ENCODE data around the gene HAUS3. TPM values are rescaled to one million over a fixed set of nuclear protein-coding genes. Genes with fewer than 3 reads are reported as not detected.

The HAUS3 gene
- total and polyA plus RNA-seq, 2 of the 13 experiments (the other 11 are each of a cell fraction or from before 2014, with no cell fraction given): 3.9 to 12.6 TPM

DNA sequence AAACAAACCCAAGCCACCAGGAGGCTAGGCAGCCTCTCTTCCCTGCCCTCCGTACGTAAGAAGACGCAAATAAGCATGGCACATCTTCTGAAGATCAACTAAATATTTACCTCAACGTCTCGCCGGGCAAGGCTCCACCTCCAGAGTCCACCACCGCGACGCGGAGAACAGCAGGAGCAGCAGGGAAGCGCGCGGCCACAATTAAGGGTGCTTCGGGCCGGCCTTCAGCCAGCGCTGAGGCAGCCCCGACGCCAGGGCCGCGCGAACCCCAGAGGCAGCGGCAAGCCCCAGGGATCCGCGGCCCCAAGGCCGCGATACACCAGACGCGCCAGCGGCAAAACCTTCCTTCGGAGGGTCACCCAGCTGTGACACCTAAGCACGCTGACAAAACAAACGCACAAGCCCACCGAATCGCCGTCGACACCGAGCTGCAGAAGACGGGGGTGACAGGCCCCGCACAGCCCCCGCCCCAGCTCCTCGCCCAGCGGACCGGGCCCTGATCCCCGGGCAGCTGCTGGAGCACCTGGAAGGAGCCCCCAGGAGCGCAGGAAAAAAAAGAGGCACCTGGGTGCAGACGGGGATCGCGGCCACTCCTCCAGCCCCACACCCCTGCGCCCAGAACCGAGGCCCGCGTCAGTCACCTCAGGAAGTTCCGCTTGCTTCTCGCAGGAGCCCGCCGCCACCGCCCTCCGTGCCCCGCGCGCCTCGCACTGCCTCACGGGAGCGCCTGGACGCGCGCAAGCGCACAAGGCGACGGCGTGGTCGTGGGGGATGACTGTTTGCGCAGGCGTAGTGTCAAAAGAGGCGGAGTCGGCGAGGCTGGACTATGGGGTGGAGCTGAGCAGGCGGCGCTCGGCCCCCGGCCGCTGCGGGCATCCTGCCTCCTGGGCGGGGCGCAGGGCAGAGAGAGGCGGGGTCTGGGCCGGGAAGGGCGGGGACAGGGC is at the start of gene HAUS3, which contains the start of gene POLN (continued):
- TF ChIP-seq, protein P1, sequence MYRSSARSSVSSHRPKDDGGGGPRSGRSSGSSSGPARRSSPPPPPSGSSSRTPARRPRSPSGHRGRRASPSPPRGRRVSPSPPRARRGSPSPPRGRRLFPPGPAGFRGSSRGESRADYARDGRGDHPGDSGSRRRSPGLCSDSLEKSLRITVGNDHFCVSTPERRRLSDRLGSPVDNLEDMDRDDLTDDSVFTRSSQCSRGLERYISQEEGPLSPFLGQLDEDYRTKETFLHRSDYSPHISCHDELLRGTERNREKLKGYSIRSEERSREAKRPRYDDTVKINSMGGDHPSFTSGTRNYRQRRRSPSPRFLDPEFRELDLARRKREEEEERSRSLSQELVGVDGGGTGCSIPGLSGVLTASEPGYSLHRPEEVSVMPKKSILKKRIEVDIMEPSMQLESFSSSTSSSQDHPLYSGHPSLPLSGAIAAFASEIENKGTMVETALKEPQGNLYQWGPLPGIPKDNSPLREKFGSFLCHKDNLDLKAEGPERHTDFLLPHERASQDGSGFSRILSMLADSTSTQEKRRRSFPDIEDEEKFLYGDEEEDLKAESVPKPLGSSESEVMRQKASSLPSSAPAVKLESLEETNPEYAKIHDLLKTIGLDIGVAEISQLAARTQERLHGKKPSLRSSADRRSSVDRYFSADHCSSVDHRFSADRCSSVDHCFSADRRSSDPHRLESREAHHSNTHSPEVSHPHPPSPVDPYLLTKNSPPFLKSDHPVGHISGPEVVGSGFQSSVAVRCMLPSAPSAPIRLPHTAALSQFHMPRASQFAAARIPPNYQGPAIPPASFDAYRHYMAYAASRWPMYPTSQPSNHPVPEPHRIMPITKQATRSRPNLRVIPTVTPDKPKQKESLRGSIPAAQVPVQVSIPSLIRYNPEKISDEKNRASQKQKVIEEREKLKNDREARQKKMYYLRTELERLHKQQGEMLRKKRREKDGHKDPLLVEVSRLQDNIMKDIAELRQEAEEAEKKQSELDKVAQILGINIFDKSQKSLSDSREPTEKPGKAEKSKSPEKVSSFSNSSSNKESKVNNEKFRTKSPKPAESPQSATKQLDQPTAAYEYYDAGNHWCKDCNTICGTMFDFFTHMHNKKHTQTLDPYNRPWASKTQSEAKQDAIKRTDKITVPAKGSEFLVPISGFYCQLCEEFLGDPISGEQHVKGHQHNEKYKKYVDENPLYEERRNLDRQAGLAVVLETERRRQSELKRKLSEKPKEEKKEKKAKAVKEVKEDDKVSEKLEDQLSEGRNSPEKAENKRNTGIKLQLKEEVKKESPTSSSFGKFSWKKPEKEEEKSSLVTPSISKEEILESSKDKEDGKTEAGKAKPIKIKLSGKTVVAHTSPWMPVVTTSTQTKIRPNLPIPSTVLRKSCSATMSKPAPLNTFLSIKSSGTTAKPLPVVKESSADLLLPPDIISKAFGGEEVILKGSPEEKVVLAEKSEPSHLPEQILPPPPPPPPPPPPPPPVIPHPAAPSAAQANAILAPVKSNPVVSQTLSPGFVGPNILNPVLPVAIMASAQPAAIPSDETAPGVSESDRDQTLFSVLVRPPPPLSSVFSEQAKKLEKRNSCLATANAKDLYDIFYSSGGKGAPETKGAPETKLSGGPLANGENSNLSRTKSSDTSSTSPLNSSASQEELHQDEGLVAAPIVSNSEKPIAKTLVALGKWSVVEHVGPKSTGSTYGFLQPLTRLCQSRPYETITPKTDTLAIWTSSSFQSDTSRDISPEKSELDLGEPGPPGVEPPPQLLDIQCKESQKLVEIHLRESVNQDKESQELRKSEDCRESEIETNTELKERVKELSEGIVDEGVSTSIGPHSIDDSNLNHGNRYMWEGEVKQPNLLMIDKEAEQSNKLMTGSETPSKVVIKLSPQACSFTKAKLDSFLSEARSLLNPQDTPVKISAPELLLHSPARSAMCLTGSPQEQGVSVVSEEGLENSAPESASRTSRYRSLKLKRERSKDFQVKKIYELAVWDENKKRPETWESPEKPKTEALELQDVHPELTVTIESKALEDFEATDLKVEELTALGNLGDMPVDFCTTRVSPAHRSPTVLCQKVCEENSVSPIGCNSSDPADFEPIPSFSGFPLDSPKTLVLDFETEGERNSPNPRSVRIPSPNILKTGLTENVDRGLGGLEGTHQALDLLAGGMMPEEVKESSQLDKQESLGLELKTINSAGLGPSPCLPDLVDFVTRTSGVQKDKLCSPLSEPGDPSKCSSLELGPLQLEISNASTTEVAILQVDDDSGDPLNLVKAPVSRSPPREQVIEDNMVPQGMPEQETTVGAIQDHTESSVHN (CRISPR knock-in tag; IDR thresholded peaks at IDR 0.05): peak; percentile 35; the same call in 1 of the 2 replicates
- TF ChIP-seq MAFK (conservative IDR thresholded peaks at IDR 0.05 in 1 of 2, IDR thresholded peaks at IDR 0.05 in 1 of 2; ENCODE audit: low read length in 2 of 2) (no peak), AGO2 (optimal IDR thresholded peaks at IDR 0.05; ENCODE audit: low read depth, low read length) (peak; percentile 73), ARNT2 (CRISPR knock-in tag; IDR thresholded peaks at IDR 0.05; ENCODE audit: low read depth) (peak; percentile 58; the same call in 1 of the 2 replicates), ZFP36L1 (CRISPR knock-in tag; IDR thresholded peaks at IDR 0.05) (no peak), SNRNP70 (IDR thresholded peaks at IDR 0.05; ENCODE audit: low read depth, low read length) (no peak)
- TF ChIP-seq, protein P2, sequence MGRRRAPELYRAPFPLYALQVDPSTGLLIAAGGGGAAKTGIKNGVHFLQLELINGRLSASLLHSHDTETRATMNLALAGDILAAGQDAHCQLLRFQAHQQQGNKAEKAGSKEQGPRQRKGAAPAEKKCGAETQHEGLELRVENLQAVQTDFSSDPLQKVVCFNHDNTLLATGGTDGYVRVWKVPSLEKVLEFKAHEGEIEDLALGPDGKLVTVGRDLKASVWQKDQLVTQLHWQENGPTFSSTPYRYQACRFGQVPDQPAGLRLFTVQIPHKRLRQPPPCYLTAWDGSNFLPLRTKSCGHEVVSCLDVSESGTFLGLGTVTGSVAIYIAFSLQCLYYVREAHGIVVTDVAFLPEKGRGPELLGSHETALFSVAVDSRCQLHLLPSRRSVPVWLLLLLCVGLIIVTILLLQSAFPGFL (CRISPR knock-in tag; IDR thresholded peaks at IDR 0.05): no peak
- TF ChIP-seq, protein P3, sequence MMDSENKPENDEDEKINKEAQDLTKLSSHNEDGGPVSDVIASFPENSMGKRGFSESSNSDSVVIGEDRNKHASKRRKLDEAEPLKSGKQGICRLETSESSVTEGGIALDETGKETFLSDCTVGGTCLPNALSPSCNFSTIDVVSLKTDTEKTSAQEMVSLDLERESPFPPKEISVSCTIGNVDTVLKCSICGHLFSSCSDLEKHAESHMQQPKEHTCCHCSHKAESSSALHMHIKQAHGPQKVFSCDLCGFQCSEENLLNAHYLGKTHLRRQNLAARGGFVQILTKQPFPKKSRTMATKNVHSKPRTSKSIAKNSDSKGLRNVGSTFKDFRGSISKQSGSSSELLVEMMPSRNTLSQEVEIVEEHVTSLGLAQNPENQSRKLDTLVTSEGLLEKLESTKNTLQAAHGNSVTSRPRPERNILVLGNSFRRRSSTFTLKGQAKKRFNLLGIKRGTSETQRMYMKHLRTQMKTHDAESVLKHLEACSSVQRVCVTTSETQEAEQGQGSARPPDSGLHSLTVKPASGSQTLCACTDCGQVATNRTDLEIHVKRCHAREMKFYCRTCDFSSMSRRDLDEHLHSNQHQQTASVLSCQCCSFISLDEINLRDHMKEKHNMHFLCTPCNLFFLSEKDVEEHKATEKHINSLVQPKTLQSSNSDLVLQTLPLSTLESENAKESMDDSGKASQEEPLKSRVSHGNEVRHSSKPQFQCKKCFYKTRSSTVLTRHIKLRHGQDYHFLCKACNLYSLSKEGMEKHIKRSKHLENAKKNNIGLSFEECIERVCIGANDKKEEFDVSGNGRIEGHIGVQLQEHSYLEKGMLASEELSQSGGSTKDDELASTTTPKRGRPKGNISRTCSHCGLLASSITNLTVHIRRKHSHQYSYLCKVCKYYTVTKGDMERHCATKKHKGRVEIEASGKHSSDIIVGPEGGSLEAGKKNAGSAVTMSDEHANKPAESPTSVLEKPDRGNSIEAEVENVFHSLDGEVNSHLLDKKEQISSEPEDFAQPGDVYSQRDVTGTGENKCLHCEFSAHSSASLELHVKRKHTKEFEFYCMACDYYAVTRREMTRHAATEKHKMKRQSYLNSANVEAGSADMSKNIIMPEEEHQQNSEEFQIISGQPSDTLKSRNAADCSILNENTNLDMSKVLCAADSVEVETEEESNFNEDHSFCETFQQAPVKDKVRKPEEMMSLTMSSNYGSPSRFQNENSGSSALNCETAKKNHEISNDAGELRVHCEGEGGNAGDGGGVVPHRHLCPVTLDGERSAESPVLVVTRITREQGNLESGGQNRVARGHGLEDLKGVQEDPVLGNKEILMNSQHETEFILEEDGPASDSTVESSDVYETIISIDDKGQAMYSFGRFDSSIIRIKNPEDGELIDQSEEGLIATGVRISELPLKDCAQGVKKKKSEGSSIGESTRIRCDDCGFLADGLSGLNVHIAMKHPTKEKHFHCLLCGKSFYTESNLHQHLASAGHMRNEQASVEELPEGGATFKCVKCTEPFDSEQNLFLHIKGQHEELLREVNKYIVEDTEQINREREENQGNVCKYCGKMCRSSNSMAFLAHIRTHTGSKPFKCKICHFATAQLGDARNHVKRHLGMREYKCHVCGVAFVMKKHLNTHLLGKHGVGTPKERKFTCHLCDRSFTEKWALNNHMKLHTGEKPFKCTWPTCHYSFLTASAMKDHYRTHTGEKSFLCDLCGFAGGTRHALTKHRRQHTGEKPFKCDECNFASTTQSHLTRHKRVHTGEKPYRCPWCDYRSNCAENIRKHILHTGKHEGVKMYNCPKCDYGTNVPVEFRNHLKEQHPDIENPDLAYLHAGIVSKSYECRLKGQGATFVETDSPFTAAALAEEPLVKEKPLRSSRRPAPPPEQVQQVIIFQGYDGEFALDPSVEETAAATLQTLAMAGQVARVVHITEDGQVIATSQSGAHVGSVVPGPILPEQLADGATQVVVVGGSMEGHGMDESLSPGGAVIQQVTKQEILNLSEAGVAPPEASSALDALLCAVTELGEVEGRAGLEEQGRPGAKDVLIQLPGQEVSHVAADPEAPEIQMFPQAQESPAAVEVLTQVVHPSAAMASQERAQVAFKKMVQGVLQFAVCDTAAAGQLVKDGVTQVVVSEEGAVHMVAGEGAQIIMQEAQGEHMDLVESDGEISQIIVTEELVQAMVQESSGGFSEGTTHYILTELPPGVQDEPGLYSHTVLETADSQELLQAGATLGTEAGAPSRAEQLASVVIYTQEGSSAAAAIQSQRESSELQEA (CRISPR knock-in tag; IDR thresholded peaks at IDR 0.05; ENCODE audit: not compliant biosample characterization): peak; percentile 70

Measured in HepG2 (cell line).